Left ventricle myocardium inferior (tissue), 1 donor: Measurements from ENCODE around the gene PDE11A. TPM values are rescaled to one million over a fixed set of nuclear protein-coding genes. Genes with fewer than 3 reads are reported as not detected.
"Not testable (repeated sequence)": the region's sequence is repeated elsewhere in the genome, so short reads cannot be mapped to it uniquely, and the experiment has no call there.

Experiments
- DNase-seq: peaks from one replicate; pipeline ENCODE4 v3.0.0-alpha.2; 2020
- H3K27ac ChIP-seq: fragments of 200-600 bp; replicated peaks from 2 replicates; pipeline ENCODE4 v1.8.0; 2021
- H3K27me3 ChIP-seq: fragments of 200-600 bp; 2 replicates; pipeline ENCODE4 v1.8.0; 2021; ENCODE audit warnings: low read depth
- H3K36me3 ChIP-seq: fragments of 200-600 bp; 2 replicates; pipeline ENCODE4 v1.8.0; 2021
- H3K4me1 ChIP-seq: fragments of 200-600 bp; 2 replicates; pipeline ENCODE4 v1.8.0; 2021
- H3K4me3 ChIP-seq: fragments of 200-600 bp; 2 replicates; pipeline ENCODE4 v1.8.0; 2021; ENCODE audit warnings: mild to moderate bottlenecking, moderate library complexity
- H3K9me3 ChIP-seq: fragments of 200-600 bp; replicated peaks from 2 replicates; pipeline ENCODE4 v1.8.0; 2021
- intact Hi-C: fragments of 100-400 bp; cut with micrococcal nuclease; formaldehyde crosslinking; loops from one replicate; pipeline ENCODE4 v1.11.0; 2022
- total RNA-seq: library from RNA; stranded (reverse); fragmentation: NEBNext Ultra II Directional; extraction: Animal tissue kit (Norgen Biotek cat#: 25700); gene quantifications from one replicate; pipeline ENCODE4 v1.2.1, GENCODE V29; 2021
- TF ChIP-seq, protein P1 (sequence below): fragments of 200-600 bp; IDR thresholded peaks from 2 replicates; pipeline ENCODE4 v1.8.0; 2021; ENCODE audit warnings: antibody characterized with exemption, mild to moderate bottlenecking, borderline replicate concordance
- donor health status: DM: no; HTN: yes; CAD: no; lungs with severe emphysema.

PDE11A gene
- total RNA-seq, 1 donor from 2014 or later: 2.5 TPM

DNA sequence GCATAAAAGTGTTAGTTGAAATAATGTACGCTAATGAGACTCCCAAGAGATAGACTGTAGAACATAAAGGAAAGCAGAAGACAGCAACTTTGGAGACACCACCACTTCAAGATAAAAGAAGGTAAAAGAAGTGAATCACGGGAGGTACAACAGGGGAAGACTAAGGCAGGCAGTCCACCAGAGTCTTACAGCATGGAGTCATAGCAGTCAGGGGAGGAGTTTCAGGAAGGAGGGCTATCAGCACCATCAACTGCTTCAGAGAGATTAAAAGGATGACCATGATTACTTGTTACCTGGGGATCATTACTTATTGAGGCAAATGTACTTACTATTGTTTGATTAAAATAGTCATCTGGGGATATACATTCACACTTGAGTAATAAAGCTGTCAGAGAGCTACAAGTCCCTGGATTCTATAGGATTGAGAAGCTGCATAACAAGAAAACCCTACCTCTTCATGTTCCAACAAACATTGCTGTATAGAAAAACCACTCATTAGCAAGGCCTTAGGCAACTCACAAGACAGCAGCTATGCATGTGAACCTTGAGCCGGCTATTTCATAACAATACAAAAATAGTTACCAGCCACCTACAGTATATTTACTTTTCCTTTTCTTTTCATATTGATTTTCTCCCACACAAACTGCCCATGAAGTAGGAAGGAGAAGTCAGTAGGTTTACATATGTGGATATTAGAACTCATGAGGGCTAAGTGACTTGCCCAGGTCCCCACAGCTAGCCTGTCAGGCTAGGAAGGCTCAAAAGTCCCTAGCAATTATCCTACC is 101.7 kb downstream of the PDE11A start:
- intact Hi-C loops: no loop called here
- H3K9me3 ChIP-seq: no peaks in the 10 kb centered on the region
- H3K27ac ChIP-seq: no peak overlapping the region
- H3K4me1 ChIP-seq: no peaks in the 10 kb centered on the region
- no peaks in the 10 kb centered on the region for H3K36me3 ChIP-seq
- TF ChIP-seq, protein P1, sequence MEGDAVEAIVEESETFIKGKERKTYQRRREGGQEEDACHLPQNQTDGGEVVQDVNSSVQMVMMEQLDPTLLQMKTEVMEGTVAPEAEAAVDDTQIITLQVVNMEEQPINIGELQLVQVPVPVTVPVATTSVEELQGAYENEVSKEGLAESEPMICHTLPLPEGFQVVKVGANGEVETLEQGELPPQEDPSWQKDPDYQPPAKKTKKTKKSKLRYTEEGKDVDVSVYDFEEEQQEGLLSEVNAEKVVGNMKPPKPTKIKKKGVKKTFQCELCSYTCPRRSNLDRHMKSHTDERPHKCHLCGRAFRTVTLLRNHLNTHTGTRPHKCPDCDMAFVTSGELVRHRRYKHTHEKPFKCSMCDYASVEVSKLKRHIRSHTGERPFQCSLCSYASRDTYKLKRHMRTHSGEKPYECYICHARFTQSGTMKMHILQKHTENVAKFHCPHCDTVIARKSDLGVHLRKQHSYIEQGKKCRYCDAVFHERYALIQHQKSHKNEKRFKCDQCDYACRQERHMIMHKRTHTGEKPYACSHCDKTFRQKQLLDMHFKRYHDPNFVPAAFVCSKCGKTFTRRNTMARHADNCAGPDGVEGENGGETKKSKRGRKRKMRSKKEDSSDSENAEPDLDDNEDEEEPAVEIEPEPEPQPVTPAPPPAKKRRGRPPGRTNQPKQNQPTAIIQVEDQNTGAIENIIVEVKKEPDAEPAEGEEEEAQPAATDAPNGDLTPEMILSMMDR: no peak
- no peak for DNase-seq
- H3K27me3 ChIP-seq: no peaks in the 10 kb centered on the region
- H3K4me3 ChIP-seq: no peak overlapping the region

DNA sequence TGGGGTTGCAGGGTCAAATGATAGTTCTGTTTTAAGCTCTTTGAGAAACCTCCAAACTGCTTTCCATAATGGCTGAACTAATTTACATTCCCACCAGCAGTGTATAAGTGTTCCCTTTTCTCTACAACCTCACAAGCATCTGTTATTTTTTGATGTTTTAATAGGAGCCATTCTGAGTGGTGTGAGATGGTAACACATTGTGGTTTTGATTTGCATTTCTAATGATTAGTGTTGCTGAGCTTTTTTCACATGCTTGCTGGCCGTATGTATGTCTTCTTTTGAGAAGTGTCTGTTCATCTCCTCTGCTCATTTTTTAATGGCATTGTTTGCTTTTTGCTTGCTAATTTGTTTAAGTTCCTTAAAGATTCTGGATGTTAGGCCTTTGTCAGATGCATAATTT is 107.7 kb downstream of the PDE11A start:
- Histone ChIP-seq H3K9me3 (no peaks in the 10 kb centered on the region), H3K27ac (no peak overlapping the region), H3K4me1 (no peaks in the 10 kb centered on the region), H3K27me3 (no peaks in the 10 kb centered on the region), H3K36me3 (no peaks in the 10 kb centered on the region), H3K4me3 (no peak overlapping the region)
- intact Hi-C loops: no loop called here
- no peak for DNase-seq
- TF ChIP-seq, protein P1: no peak

DNA sequence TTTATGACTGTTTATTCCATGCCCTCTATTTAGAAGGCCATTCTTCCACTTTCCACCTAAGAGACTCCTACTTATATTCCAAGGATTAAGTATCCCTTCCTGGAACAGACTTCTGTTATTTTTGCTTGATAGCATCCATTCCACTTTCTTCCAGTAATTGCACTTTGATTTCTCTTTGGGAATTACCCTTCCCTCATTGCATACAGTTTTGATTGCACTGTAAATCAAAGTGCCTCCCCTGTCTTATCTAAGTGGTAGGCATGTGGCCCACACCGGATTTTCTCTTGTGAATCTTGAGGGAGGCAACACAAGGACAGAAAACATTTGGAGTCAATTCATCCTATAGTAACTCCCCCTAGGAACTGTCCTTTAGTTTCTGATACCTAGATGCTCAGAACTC is 120.4 kb downstream of the PDE11A start:
- no peaks in the 10 kb centered on the region for H3K4me1 ChIP-seq
- H3K9me3 ChIP-seq: no peaks in the 10 kb centered on the region
- H3K36me3 ChIP-seq: no peaks in the 10 kb centered on the region
- no peak overlapping the region for H3K27ac ChIP-seq
- intact Hi-C loops: no loop called here
- TF ChIP-seq, protein P1: no peak
- H3K27me3 ChIP-seq: no peaks in the 10 kb centered on the region
- no peak overlapping the region for H3K4me3 ChIP-seq
- no peak for DNase-seq

DNA sequence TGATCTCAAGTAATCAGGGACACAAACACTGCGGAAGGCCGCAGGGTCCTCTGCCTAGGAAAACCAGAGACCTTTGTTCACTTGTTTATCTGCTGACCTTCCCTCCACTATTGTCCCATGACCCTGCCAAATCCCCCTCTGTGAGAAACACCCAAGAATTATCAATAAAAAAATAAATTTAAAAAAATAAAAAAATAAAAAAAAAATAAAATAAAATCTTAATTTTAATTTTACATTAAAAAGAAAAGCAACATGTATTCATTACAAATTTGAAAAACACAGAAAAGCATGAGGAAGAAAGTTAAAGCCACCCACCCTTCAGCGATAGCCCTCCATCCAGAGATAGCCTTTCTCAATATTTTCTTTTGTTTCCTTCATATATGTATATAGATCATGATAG is 125.0 kb downstream of the PDE11A start:
- H3K9me3 ChIP-seq, DNase-seq, intact Hi-C loops: not testable (repeated sequence)

DNA sequence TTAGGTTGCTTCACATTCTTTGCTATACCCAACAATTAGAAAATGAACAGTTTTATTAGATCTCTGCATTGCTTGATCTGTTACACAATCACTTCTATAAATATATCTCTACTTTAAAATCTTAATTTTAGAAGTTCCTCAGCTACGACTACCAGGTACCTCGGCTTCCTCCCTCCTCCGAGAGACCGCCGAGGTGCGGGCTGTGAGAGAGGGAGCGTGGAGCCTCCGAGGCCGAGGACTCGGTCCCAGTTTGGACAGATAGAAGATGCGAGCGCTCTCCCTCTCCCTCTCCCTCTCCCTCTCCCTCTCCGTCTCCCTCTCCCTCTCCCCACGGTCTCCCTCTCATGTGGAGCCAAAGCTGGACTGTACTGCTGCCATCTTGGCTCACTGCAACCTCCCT is 128.0 kb downstream of the PDE11A start:
- H3K27ac ChIP-seq, H3K27me3 ChIP-seq, intact Hi-C loops: not testable (repeated sequence)

More for the DNA sequence above, 125.0 kb downstream of the PDE11A start:
- H3K4me3 ChIP-seq, H3K27ac ChIP-seq, H3K36me3 ChIP-seq, H3K4me1 ChIP-seq, H3K27me3 ChIP-seq: not testable (repeated sequence)

DNA sequence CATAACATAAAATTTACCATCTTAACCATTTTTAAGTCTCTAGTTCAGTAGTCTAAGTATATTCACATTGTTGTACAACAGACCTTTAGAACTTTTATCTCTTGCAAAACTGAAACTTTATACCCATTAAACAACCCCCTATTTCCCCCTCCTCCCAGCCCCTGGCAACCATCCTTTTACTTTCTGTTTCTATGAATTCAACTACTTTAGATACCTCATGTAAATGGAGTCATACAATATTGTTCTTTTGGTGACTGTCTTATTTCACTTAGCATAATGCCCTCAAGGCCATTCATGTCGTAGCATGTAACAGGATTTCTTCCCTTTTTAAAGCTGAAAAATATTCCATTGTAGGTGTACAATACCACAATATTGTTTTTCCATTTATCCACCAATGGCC is 129.8 kb downstream of the PDE11A start:
- DNase-seq: no peak
- no peak overlapping the region for H3K4me3 ChIP-seq
- H3K9me3 ChIP-seq: no peaks in the 10 kb centered on the region
- H3K27ac ChIP-seq: no peak overlapping the region
- TF ChIP-seq, protein P1: no peak
- H3K36me3 ChIP-seq: no peaks in the 10 kb centered on the region
- intact Hi-C loops: no loop called here
- H3K27me3 ChIP-seq: no peaks in the 10 kb centered on the region
- no peaks in the 10 kb centered on the region for H3K4me1 ChIP-seq

More for the DNA sequence above, 128.0 kb downstream of the PDE11A start:
- H3K9me3 ChIP-seq, H3K36me3 ChIP-seq, H3K4me3 ChIP-seq, H3K4me1 ChIP-seq, DNase-seq: not testable (repeated sequence)
